ENCODE data around the gene LRP1B.

The LRP1B gene

GRCh38 chr2:141968433-141968832 is 162.4 kb downstream of the LRP1B start:
- Histone ChIP-seq H3K9me3 (ENCODE audit: insufficient read depth, low read depth, low read length) (no peaks in the 10 kb centered on the region), H4K20me1 (ENCODE audit: insufficient read depth, low read length, poor library complexity, severe bottlenecking) (no peaks in the 10 kb centered on the region), H3K4me2 (ENCODE audit: low read depth, low read length, poor library complexity, severe bottlenecking) (no peak overlapping the region), H3K36me3 (ENCODE audit: insufficient read depth, low read length) (no peaks in the 10 kb centered on the region), H3K9me2 (replicated peaks; ENCODE audit: low read depth, low read length) (no peaks in the 10 kb centered on the region), H3K4me1 (ENCODE audit: insufficient read depth, low read length, poor library complexity, severe bottlenecking) (no peaks in the 10 kb centered on the region), H2AFZ (ENCODE audit: low read length) (no peak overlapping the region), H3F3A (ENCODE audit: low read depth) (no peaks in the 10 kb centered on the region), H3K4me3 (ENCODE audit: low read length, poor library complexity, severe bottlenecking) (no peak overlapping the region), H3K9ac (ENCODE audit: low read depth, low read length, poor library complexity, severe bottlenecking) (no peak overlapping the region), H3K27me3 (ENCODE audit: insufficient read depth, low read length, poor library complexity, severe bottlenecking) (no peaks in the 10 kb centered on the region), H3K79me2 (ENCODE audit: insufficient read depth, low read length) (no peaks in the 10 kb centered on the region)
- TF ChIP-seq EZH2phosphoT487 (IDR thresholded peaks at IDR 0.05; ENCODE audit: borderline replicate concordance) (no peak), CTCF (conservative IDR thresholded peaks at IDR 0.05; ENCODE audit: low read length) (no peak)

- no peaks in the 10 kb centered on the region for H3F3A ChIP-seq (ENCODE audit: low read depth)
- no peak overlapping the region for H3K9ac ChIP-seq (ENCODE audit: low read depth, low read length, poor library complexity, severe bottlenecking)
- H2AFZ ChIP-seq (ENCODE audit: low read length): no peak overlapping the region
- no peaks in the 10 kb centered on the region for H3K4me1 ChIP-seq (ENCODE audit: insufficient read depth, low read length, poor library complexity, severe bottlenecking)
- H3K9me2 ChIP-seq (replicated peaks; ENCODE audit: low read depth, low read length): no peaks in the 10 kb centered on the region
- no peaks in the 10 kb centered on the region for H3K9me3 ChIP-seq (ENCODE audit: insufficient read depth, low read depth, low read length)
- no peaks in the 10 kb centered on the region for H3K36me3 ChIP-seq (ENCODE audit: insufficient read depth, low read length)
- no peaks in the 10 kb centered on the region for H4K20me1 ChIP-seq (ENCODE audit: insufficient read depth, low read length, poor library complexity, severe bottlenecking)
- no peaks in the 10 kb centered on the region for H3K27me3 ChIP-seq (ENCODE audit: insufficient read depth, low read length, poor library complexity, severe bottlenecking)
- no peaks in the 10 kb centered on the region for H3K79me2 ChIP-seq (ENCODE audit: insufficient read depth, low read length)
- no peak overlapping the region for H3K4me3 ChIP-seq (ENCODE audit: low read length, poor library complexity, severe bottlenecking)
- TF ChIP-seq EZH2phosphoT487 (IDR thresholded peaks at IDR 0.05; ENCODE audit: borderline replicate concordance) (no peak), CTCF (conservative IDR thresholded peaks at IDR 0.05; ENCODE audit: low read length) (no peak)
- no peak overlapping the region for H3K4me2 ChIP-seq (ENCODE audit: low read depth, low read length, poor library complexity, severe bottlenecking)
Measured at GRCh38 chr2:141967980-141968379, 162.8 kb downstream of the LRP1B start.

- Histone ChIP-seq H3F3A (ENCODE audit: low read depth) (no peaks in the 10 kb centered on the region), H3K36me3 (ENCODE audit: insufficient read depth, low read length) (no peaks in the 10 kb centered on the region), H3K9me3 (ENCODE audit: insufficient read depth, low read depth, low read length) (no peaks in the 10 kb centered on the region), H3K4me3 (ENCODE audit: low read length, poor library complexity, severe bottlenecking) (no peak overlapping the region), H3K4me1 (ENCODE audit: insufficient read depth, low read length, poor library complexity, severe bottlenecking) (no peaks in the 10 kb centered on the region), H3K9ac (ENCODE audit: low read depth, low read length, poor library complexity, severe bottlenecking) (no peak overlapping the region), H3K9me2 (replicated peaks; ENCODE audit: low read depth, low read length) (no peaks in the 10 kb centered on the region), H3K79me2 (ENCODE audit: insufficient read depth, low read length) (no peaks in the 10 kb centered on the region), H2AFZ (ENCODE audit: low read length) (no peak overlapping the region), H3K27me3 (ENCODE audit: insufficient read depth, low read length, poor library complexity, severe bottlenecking) (no peaks in the 10 kb centered on the region), H3K4me2 (ENCODE audit: low read depth, low read length, poor library complexity, severe bottlenecking) (no peak overlapping the region), H4K20me1 (ENCODE audit: insufficient read depth, low read length, poor library complexity, severe bottlenecking) (no peaks in the 10 kb centered on the region)
- no peak for TF ChIP-seq CTCF (conservative IDR thresholded peaks at IDR 0.05; ENCODE audit: low read length)
- TF ChIP-seq EZH2phosphoT487 (IDR thresholded peaks at IDR 0.05; ENCODE audit: borderline replicate concordance): no peak
Measured at GRCh38 chr2:141967503-141967902, 163.3 kb downstream of the LRP1B start.
